ENCODE measurements around the gene KRT33B.

KRT33B gene

DNA sequence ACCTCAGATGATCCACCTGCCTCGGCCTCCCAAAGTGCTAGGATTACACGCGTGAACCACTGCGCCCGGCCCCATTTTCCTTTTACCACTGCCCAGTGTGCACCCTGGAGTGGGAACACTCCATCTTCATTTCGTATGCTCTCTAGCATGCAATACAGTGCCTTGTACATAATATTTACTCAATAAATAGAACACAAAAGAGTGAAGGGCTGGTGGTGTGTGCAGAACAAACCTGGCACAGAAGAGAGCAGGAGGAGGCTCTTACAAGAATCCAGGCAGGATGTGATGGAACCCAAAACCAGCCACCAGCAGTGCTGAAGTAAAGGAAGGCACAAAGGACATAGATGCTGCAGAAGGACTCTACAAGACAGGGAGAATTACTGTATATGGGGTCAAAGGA, 47.5 kb upstream of the KRT33B start:
- no peak for TF ChIP-seq SNAI2 (CRISPR knock-in tag; IDR thresholded peaks at IDR 0.05)
- no peak for TF ChIP-seq BACH2 (CRISPR knock-in tag; IDR thresholded peaks at IDR 0.05; ENCODE audit: borderline replicate concordance)
- TF ChIP-seq, protein P1, sequence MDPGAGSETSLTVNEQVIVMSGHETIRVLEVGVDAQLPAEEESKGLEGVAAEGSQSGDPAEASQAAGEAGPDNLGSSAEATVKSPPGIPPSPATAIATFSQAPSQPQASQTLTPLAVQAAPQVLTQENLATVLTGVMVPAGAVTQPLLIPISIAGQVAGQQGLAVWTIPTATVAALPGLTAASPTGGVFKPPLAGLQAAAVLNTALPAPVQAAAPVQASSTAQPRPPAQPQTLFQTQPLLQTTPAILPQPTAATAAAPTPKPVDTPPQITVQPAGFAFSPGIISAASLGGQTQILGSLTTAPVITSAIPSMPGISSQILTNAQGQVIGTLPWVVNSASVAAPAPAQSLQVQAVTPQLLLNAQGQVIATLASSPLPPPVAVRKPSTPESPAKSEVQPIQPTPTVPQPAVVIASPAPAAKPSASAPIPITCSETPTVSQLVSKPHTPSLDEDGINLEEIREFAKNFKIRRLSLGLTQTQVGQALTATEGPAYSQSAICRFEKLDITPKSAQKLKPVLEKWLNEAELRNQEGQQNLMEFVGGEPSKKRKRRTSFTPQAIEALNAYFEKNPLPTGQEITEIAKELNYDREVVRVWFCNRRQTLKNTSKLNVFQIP (CRISPR knock-in tag; IDR thresholded peaks at IDR 0.05; ENCODE audit: borderline replicate concordance, low read depth): no peak
- TF ChIP-seq RARB (CRISPR knock-in tag; IDR thresholded peaks at IDR 0.05): no peak
- no peak for TF ChIP-seq ESRRG (CRISPR knock-in tag; IDR thresholded peaks at IDR 0.05)
- TF ChIP-seq, protein P2, sequence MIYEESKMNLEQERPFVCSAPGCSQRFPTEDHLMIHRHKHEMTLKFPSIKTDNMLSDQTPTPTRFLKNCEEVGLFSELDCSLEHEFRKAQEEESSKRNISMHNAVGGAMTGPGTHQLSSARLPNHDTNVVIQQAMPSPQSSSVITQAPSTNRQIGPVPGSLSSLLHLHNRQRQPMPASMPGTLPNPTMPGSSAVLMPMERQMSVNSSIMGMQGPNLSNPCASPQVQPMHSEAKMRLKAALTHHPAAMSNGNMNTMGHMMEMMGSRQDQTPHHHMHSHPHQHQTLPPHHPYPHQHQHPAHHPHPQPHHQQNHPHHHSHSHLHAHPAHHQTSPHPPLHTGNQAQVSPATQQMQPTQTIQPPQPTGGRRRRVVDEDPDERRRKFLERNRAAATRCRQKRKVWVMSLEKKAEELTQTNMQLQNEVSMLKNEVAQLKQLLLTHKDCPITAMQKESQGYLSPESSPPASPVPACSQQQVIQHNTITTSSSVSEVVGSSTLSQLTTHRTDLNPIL (CRISPR knock-in tag; IDR thresholded peaks at IDR 0.05; ENCODE audit: low read depth): no peak
- TF ChIP-seq PPARA (CRISPR knock-in tag; IDR thresholded peaks at IDR 0.05; ENCODE audit: borderline replicate concordance): no peak
- TF ChIP-seq TOX (CRISPR knock-in tag; IDR thresholded peaks at IDR 0.05; ENCODE audit: borderline replicate concordance): no peak
- TF ChIP-seq OSR1 (CRISPR knock-in tag; IDR thresholded peaks at IDR 0.05): no peak
- TF ChIP-seq ZFP30 (CRISPR knock-in tag; IDR thresholded peaks at IDR 0.05): no peak
- TF ChIP-seq GLIS3 (CRISPR knock-in tag; IDR thresholded peaks at IDR 0.05): no peak
- no peak for TF ChIP-seq ZNF565 (CRISPR knock-in tag; conservative IDR thresholded peaks at IDR 0.05; ENCODE audit: low read depth)
- no peak for TF ChIP-seq ZNF70 (CRISPR knock-in tag; IDR thresholded peaks at IDR 0.05)
- TF ChIP-seq ZC3H10 (CRISPR knock-in tag; IDR thresholded peaks at IDR 0.05): no peak
- TF ChIP-seq, protein P3, sequence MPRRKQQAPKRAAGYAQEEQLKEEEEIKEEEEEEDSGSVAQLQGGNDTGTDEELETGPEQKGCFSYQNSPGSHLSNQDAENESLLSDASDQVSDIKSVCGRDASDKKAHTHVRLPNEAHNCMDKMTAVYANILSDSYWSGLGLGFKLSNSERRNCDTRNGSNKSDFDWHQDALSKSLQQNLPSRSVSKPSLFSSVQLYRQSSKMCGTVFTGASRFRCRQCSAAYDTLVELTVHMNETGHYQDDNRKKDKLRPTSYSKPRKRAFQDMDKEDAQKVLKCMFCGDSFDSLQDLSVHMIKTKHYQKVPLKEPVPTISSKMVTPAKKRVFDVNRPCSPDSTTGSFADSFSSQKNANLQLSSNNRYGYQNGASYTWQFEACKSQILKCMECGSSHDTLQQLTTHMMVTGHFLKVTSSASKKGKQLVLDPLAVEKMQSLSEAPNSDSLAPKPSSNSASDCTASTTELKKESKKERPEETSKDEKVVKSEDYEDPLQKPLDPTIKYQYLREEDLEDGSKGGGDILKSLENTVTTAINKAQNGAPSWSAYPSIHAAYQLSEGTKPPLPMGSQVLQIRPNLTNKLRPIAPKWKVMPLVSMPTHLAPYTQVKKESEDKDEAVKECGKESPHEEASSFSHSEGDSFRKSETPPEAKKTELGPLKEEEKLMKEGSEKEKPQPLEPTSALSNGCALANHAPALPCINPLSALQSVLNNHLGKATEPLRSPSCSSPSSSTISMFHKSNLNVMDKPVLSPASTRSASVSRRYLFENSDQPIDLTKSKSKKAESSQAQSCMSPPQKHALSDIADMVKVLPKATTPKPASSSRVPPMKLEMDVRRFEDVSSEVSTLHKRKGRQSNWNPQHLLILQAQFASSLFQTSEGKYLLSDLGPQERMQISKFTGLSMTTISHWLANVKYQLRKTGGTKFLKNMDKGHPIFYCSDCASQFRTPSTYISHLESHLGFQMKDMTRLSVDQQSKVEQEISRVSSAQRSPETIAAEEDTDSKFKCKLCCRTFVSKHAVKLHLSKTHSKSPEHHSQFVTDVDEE (CRISPR knock-in tag; IDR thresholded peaks at IDR 0.05): no peak
- TF ChIP-seq ISL1 (CRISPR knock-in tag; IDR thresholded peaks at IDR 0.05): no peak
- TF ChIP-seq, protein P4, sequence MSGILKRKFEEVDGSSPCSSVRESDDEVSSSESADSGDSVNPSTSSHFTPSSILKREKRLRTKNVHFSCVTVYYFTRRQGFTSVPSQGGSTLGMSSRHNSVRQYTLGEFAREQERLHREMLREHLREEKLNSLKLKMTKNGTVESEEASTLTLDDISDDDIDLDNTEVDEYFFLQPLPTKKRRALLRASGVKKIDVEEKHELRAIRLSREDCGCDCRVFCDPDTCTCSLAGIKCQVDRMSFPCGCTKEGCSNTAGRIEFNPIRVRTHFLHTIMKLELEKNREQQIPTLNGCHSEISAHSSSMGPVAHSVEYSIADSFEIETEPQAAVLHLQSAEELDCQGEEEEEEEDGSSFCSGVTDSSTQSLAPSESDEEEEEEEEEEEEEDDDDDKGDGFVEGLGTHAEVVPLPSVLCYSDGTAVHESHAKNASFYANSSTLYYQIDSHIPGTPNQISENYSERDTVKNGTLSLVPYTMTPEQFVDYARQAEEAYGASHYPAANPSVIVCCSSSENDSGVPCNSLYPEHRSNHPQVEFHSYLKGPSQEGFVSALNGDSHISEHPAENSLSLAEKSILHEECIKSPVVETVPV (CRISPR knock-in tag; IDR thresholded peaks at IDR 0.05): no peak
- TF ChIP-seq, protein P5, sequence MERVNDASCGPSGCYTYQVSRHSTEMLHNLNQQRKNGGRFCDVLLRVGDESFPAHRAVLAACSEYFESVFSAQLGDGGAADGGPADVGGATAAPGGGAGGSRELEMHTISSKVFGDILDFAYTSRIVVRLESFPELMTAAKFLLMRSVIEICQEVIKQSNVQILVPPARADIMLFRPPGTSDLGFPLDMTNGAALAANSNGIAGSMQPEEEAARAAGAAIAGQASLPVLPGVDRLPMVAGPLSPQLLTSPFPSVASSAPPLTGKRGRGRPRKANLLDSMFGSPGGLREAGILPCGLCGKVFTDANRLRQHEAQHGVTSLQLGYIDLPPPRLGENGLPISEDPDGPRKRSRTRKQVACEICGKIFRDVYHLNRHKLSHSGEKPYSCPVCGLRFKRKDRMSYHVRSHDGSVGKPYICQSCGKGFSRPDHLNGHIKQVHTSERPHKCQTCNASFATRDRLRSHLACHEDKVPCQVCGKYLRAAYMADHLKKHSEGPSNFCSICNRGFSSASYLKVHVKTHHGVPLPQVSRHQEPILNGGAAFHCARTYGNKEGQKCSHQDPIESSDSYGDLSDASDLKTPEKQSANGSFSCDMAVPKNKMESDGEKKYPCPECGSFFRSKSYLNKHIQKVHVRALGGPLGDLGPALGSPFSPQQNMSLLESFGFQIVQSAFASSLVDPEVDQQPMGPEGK (CRISPR knock-in tag; IDR thresholded peaks at IDR 0.05; ENCODE audit: borderline replicate concordance): no peak
- TF ChIP-seq ZNF8 (CRISPR knock-in tag; IDR thresholded peaks at IDR 0.05): no peak
- TF ChIP-seq TCF4 (CRISPR knock-in tag; IDR thresholded peaks at IDR 0.05; ENCODE audit: borderline replicate concordance): no peak
- ATAC-seq: no peak

DNA sequence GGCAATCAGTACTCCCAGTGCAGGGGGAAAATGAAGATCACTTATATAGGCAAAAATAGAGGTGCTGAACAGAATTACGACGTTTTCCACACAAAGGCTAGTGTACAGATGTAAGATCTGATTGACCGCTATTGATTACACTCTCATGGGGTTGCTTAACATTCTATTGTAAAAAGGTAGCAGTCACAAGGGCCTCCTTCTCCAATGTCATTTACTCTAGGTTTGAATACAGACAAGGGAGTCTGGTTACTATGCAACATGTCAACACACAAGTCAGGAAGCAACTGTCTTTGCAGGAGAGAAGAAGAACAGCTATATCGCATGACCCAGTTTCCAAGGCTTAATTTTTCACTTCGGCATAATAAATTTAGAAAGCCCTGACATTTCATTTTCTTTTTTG, 46.9 kb upstream of the KRT33B start:
- ATAC-seq: no peak
- no peak for TF ChIP-seq RARB (CRISPR knock-in tag; IDR thresholded peaks at IDR 0.05)
- TF ChIP-seq, protein P1 (CRISPR knock-in tag; IDR thresholded peaks at IDR 0.05; ENCODE audit: borderline replicate concordance, low read depth): no peak

DNA sequence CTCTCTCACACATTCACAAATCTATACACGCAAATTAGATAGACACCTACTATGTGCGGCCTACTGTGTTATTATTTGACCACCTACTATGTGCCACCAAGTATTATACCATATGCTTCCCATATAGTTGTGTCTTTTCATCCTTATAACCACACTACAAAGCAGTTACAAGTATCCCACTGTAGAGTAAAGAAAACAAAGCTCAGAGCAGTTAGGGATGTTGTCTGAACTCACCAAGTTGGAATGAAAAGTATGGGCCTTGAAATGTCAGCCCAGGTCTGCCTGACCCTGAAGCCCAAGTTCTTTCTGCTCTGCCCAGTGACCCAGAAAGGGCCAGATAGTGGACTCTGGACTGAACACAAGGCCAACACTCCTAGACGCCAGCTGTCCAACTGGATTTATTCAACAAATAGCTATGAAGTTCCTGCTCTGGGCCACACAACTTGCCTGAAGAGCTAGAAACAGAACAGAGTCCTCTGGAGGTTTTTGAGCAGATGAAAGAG, 46.3 kb upstream of the KRT33B start:
- ATAC-seq: no peak
- no peak for TF ChIP-seq CSDC2 (CRISPR knock-in tag; IDR thresholded peaks at IDR 0.05)
- TF ChIP-seq ZNF70 (CRISPR knock-in tag; IDR thresholded peaks at IDR 0.05): no peak
- no peak for TF ChIP-seq ARNTL (CRISPR knock-in tag; IDR thresholded peaks at IDR 0.05; ENCODE audit: borderline replicate concordance, low read depth)

Data from SK-N-SH treated with all-trans-retinoic acid at 6 μM for 48 hours (cell line).